ENCODE measurements around the gene ATP11A. TPM values are rescaled to one million over a fixed set of nuclear protein-coding genes. Genes with fewer than 3 reads are reported as not detected.
"Not testable (repeated sequence)": the region's sequence is repeated elsewhere in the genome, so short reads cannot be mapped to it uniquely, and the experiment has no call there.

The ATP11A gene
- total RNA-seq, 8 experiments from 2014 or later = 6.7 to 36.1 (median 10.2) TPM

- Histone ChIP-seq H3K4me1 (replicated peaks in 1 of 2) (no peaks in the 10 kb centered on the region), H3K4me3 (no peak overlapping the region), H3K27ac (no peak overlapping the region)
- in situ Hi-C loops (cut with MboI; ENCODE audit: low pct_unique_long_range_greater_than_20kb in 2 of 9, low sequenced_read_pairs in 9 of 9, unreplicated experiment in 9 of 9) = loop anchor here in 2 of 9 experiments (25.0 kb wide), 1 partner anchor 188 kb away; no protein-coding TSS in a partner anchor
- ATAC-seq (replicated peaks in 6 of 8) = no peak
- WGBS, 10 experiments = 0 to 93% (median 53%) methylated on average over 1 to 12 of the region's 15 CpGs
Observed at GRCh38 chr13:112674412-112675365, 15.1 kb upstream of the ATP11A start.

GRCh38 chr13:112675366-112675756, 14.5 kb upstream of the ATP11A start:
- in situ Hi-C loops (cut with MboI; ENCODE audit: low pct_unique_long_range_greater_than_20kb in 2 of 9, low sequenced_read_pairs in 9 of 9, unreplicated experiment in 9 of 9) = loop anchor here in 1 of 9 experiments (25.0 kb wide), 1 partner anchor 187 kb away; no protein-coding TSS in a partner anchor
- no peaks in the 10 kb centered on the region for H3K4me1 ChIP-seq (replicated peaks in 1 of 2)
- 45 to 100% (median 86%) methylated on average over 2 to 7 of the region's 7 CpGs; no CpG with 5 or more reads in 1 of the 10 experiments for WGBS, 10 experiments
- no peak overlapping the region for H3K4me3 ChIP-seq
- no peak overlapping the region for H3K27ac ChIP-seq
- no peak for ATAC-seq (replicated peaks in 6 of 8)

GRCh38 chr13:112677421-112677962, 12.3 kb upstream of the ATP11A start:
- not testable (repeated sequence) for H3K4me1 ChIP-seq (replicated peaks in 1 of 2); ATAC-seq (replicated peaks in 6 of 8); H3K4me3 ChIP-seq; H3K27ac ChIP-seq
- in situ Hi-C loops (cut with MboI; ENCODE audit: low pct_unique_long_range_greater_than_20kb in 2 of 9, low sequenced_read_pairs in 9 of 9, unreplicated experiment in 9 of 9) = loop anchor here in 1 of 9 experiments (25.0 kb wide), 1 partner anchor 185 kb away; no protein-coding TSS in a partner anchor
- 23 to 100% (median 76%) methylated on average over 1 to 5 of the region's 9 CpGs; no CpG with 5 or more reads in 3 of the 10 experiments for WGBS, 10 experiments

GRCh38 chr13:112679381-112679780, 10.5 kb upstream of the ATP11A start:
- no peak for ATAC-seq (replicated peaks in 6 of 8)
- H3K4me1 ChIP-seq (replicated peaks in 1 of 2) = no peaks in the 10 kb centered on the region
- in situ Hi-C loops (cut with MboI; ENCODE audit: low pct_unique_long_range_greater_than_20kb in 2 of 9, low sequenced_read_pairs in 9 of 9, unreplicated experiment in 9 of 9) = loop anchor here in 1 of 9 experiments (25.0 kb wide), 1 partner anchor 183 kb away; no protein-coding TSS in a partner anchor
- no peak overlapping the region for H3K27ac ChIP-seq
- no peak overlapping the region for H3K4me3 ChIP-seq
- WGBS, 10 experiments = 66 to 97% (median 95%) methylated on average over 4 to 13 of the region's 17 CpGs; no CpG with 5 or more reads in 4 of the 10 experiments

- WGBS, 10 experiments = 87 to 100% (median 100%) methylated on average over 1 to 3 of the region's 20 CpGs; no CpG with 5 or more reads in 7 of the 10 experiments
- Histone ChIP-seq H3K4me3 (no peak overlapping the region), H3K27ac (no peak overlapping the region), H3K4me1 (replicated peaks in 1 of 2) (no peaks in the 10 kb centered on the region)
- in situ Hi-C loops (cut with MboI; ENCODE audit: low pct_unique_long_range_greater_than_20kb in 2 of 9, low sequenced_read_pairs in 9 of 9, unreplicated experiment in 9 of 9) = loop anchor here in 1 of 9 experiments (25.0 kb wide), 1 partner anchor 182 kb away; no protein-coding TSS in a partner anchor
- no peak for ATAC-seq (replicated peaks in 6 of 8)
Observed at GRCh38 chr13:112679932-112680677, 9.7 kb upstream of the ATP11A start.

- 56 to 100% (median 80%) methylated on average over 1 to 11 of the region's 17 CpGs; no CpG with 5 or more reads in 3 of the 10 experiments for WGBS, 10 experiments
- no peak for ATAC-seq (replicated peaks in 6 of 8)
- Histone ChIP-seq H3K4me1 (replicated peaks in 1 of 2) (no peaks in the 10 kb centered on the region), H3K27ac (no peak overlapping the region), H3K4me3 (no peak overlapping the region)
- in situ Hi-C loops (cut with MboI; ENCODE audit: low pct_unique_long_range_greater_than_20kb in 2 of 9, low sequenced_read_pairs in 9 of 9, unreplicated experiment in 9 of 9) = loop anchor here in 1 of 9 experiments (25.0 kb wide), 1 partner anchor 181 kb away; no protein-coding TSS in a partner anchor
Observed at GRCh38 chr13:112680741-112681360, 9.0 kb upstream of the ATP11A start.

- no peak for ATAC-seq (replicated peaks in 6 of 8)
- Histone ChIP-seq H3K4me3 (no peak overlapping the region), H3K4me1 (replicated peaks in 1 of 2) (no peaks in the 10 kb centered on the region), H3K27ac (no peak overlapping the region)
- in situ Hi-C loops (cut with MboI; ENCODE audit: low pct_unique_long_range_greater_than_20kb in 2 of 9, low sequenced_read_pairs in 9 of 9, unreplicated experiment in 9 of 9) = loop anchor here in 1 of 9 experiments (25.0 kb wide), 1 partner anchor 179 kb away; no protein-coding TSS in a partner anchor
- 57 to 100% (median 90%) methylated on average over 1 to 10 of the region's 10 CpGs; no CpG with 5 or more reads in 1 of the 10 experiments for WGBS, 10 experiments
Observed at GRCh38 chr13:112683581-112683980, 6.3 kb upstream of the ATP11A start.

- WGBS, 10 experiments = 74 to 100% (median 90%) methylated on average over 4 to 14 of the region's 18 CpGs; no CpG with 5 or more reads in 3 of the 10 experiments
- peak in 3 of 8 experiments; percentile 36 to 69 (median 44) for ATAC-seq (replicated peaks in 6 of 8)
- H3K4me3 ChIP-seq = no peak overlapping the region
- in situ Hi-C loops (cut with MboI; ENCODE audit: low pct_unique_long_range_greater_than_20kb in 2 of 9, low sequenced_read_pairs in 9 of 9, unreplicated experiment in 9 of 9) = loop anchor here in 1 of 9 experiments (25.0 kb wide), 1 partner anchor 178 kb away; no protein-coding TSS in a partner anchor
- no peak overlapping the region for H3K27ac ChIP-seq
- H3K4me1 ChIP-seq (replicated peaks in 1 of 2) = no peaks in the 10 kb centered on the region
Observed at GRCh38 chr13:112684071-112684845, 5.6 kb upstream of the ATP11A start.

- H3K4me1 ChIP-seq (replicated peaks in 1 of 2); ATAC-seq (replicated peaks in 6 of 8); H3K27ac ChIP-seq; H3K4me3 ChIP-seq: not testable (repeated sequence)
- in situ Hi-C loops (cut with MboI; ENCODE audit: low pct_unique_long_range_greater_than_20kb in 2 of 9, low sequenced_read_pairs in 9 of 9, unreplicated experiment in 9 of 9) = loop anchor here in 1 of 9 experiments (25.0 kb wide), 1 partner anchor 177 kb away; no protein-coding TSS in a partner anchor
- 53 to 91% (median 84%) methylated on average over 3 to 9 of the region's 9 CpGs; no CpG with 5 or more reads in 5 of the 10 experiments for WGBS, 10 experiments
Observed at GRCh38 chr13:112685189-112685805, 4.5 kb upstream of the ATP11A start.

- 50 to 100% (median 92%) methylated on average over 1 to 4 of the region's 4 CpGs; no CpG with 5 or more reads in 3 of the 10 experiments for WGBS, 10 experiments
- Histone ChIP-seq H3K27ac (no peak overlapping the region), H3K4me1 (replicated peaks in 1 of 2) (no peaks in the 10 kb centered on the region), H3K4me3 (no peak overlapping the region)
- in situ Hi-C loops (cut with MboI; ENCODE audit: low pct_unique_long_range_greater_than_20kb in 2 of 9, low sequenced_read_pairs in 9 of 9, unreplicated experiment in 9 of 9) = loop anchor here in 1 of 9 experiments (25.0 kb wide), 1 partner anchor 176 kb away; no protein-coding TSS in a partner anchor
- ATAC-seq (replicated peaks in 6 of 8) = no peak
Observed at GRCh38 chr13:112685896-112686295, 3.9 kb upstream of the ATP11A start.

- 40 to 100% (median 93%) methylated on average over 1 to 4 of the region's 7 CpGs; no CpG with 5 or more reads in 6 of the 10 experiments for WGBS, 10 experiments
- Histone ChIP-seq H3K27ac (no peak overlapping the region), H3K4me1 (replicated peaks in 1 of 2) (no peaks in the 10 kb centered on the region), H3K4me3 (no peak overlapping the region)
- ATAC-seq (replicated peaks in 6 of 8) = no peak
- in situ Hi-C loops (cut with MboI; ENCODE audit: low pct_unique_long_range_greater_than_20kb in 2 of 9, low sequenced_read_pairs in 9 of 9, unreplicated experiment in 9 of 9) = loop anchor here in 1 of 9 experiments (25.0 kb wide), 1 partner anchor 176 kb away; no protein-coding TSS in a partner anchor
Observed at GRCh38 chr13:112686364-112686763, 3.5 kb upstream of the ATP11A start.

All from motor neuron (in vitro differentiated cells).